CD4-positive, alpha-beta memory T cell (primary cell): ENCODE measurements around the gene DPF3. TPM values are rescaled to one million over a fixed set of nuclear protein-coding genes. Genes with fewer than 3 reads are reported as not detected.
A peak's percentile ranks its signal among the peaks of the same experiment; 100 is the strongest.
"Not testable (repeated sequence)": the region's sequence is repeated elsewhere in the genome, so short reads cannot be mapped to it uniquely, and the experiment has no call there.

Experiments
- CTCF ChIA-PET: fragments of 350-600 bp; sonication (Branson Sonifier 250); formaldehyde crosslinking; loops from one replicate; lab custom pipeline; 2021; ENCODE audit warnings: inconsistent platforms; ENCODE audit not compliant: partially characterized antibody; lab: Charles Lee
- POLR2A ChIA-PET: fragments of 350-600 bp; sonication (Branson Sonifier 250); formaldehyde crosslinking; loops from one replicate; lab custom pipeline; 2021; ENCODE audit not compliant: partially characterized antibody; lab: Charles Lee
- DNase-seq, 5 donors: peaks; one replicate each; pipeline versions ENCODE4 v3.0.0 to v3.0.0-alpha.2; 2020 to 2022; ENCODE audit warnings: mixed read lengths in 1 of 5
- H3K27ac ChIP-seq: one replicate; pipeline ENCODE4 v1.7.0; 2013; ENCODE audit warnings: low read depth, low read length
- H3K27me3 ChIP-seq: 2 replicates; pipeline ENCODE4 v1.7.0; 2013; ENCODE audit warnings: mild to moderate bottlenecking, low read length, moderate library complexity; ENCODE audit not compliant: insufficient read depth
- H3K36me3 ChIP-seq: 2 replicates; pipeline ENCODE4 v1.7.0; 2013; ENCODE audit warnings: mild to moderate bottlenecking, low read length, moderate library complexity; ENCODE audit not compliant: insufficient read depth
- H3K4me1 ChIP-seq: 2 replicates; pipeline ENCODE4 v1.7.0; 2013; ENCODE audit warnings: mild to moderate bottlenecking, low read length, moderate library complexity; ENCODE audit not compliant: insufficient read depth
- H3K4me3 ChIP-seq, 2 donors: one replicate each; pipeline ENCODE4 v1.7.0; 2013; ENCODE audit warnings: low read length in 2 of 2, mild to moderate bottlenecking in 1 of 2
- H3K9me3 ChIP-seq, 2 donors: one replicate each; pipeline ENCODE4 v1.7.0; 2013; ENCODE audit warnings: low read length in 2 of 2, control low read depth in 1 of 2; ENCODE audit not compliant: control insufficient read depth in 1 of 2
- H3K27ac Mint-ChIP-seq, 7 donors: one replicate each; pipeline ENCODE4 v1.8.0; 2020 to 2021; ENCODE audit warnings: mixed read lengths in 7 of 7, mild to moderate bottlenecking in 6 of 7, inconsistent platforms in 3 of 7, moderate library complexity in 3 of 7
- H3K27me3 Mint-ChIP-seq, 2 donors: one replicate each; pipeline ENCODE4 v1.8.0; 2020 to 2021; ENCODE audit warnings: mixed read lengths in 2 of 2
- H3K36me3 Mint-ChIP-seq, 2 donors: one replicate each; pipeline ENCODE4 v1.8.0; 2020 to 2021; ENCODE audit warnings: mixed read lengths in 2 of 2, inconsistent platforms in 1 of 2, mild to moderate bottlenecking in 1 of 2
- H3K4me1 Mint-ChIP-seq, 4 donors: one replicate each; pipeline ENCODE4 v1.8.0; 2020 to 2021; ENCODE audit warnings: mixed read lengths in 4 of 4, mild to moderate bottlenecking in 1 of 4
- H3K4me3 Mint-ChIP-seq, 8 donors: one replicate each; pipeline ENCODE4 v1.8.0; 2020 to 2021; ENCODE audit warnings: mixed read lengths in 8 of 8, mild to moderate bottlenecking in 7 of 8, moderate library complexity in 6 of 8, inconsistent platforms in 3 of 8
- H3K9me3 Mint-ChIP-seq, 8 donors: one replicate each; pipeline ENCODE4 v1.8.0; 2020 to 2021; ENCODE audit warnings: mixed read lengths in 8 of 8, mild to moderate bottlenecking in 5 of 8, inconsistent platforms in 3 of 8, moderate library complexity in 1 of 8
- intact Hi-C: fragments of 100-400 bp; cut with micrococcal nuclease; formaldehyde crosslinking; loops from one replicate; pipeline ENCODE4 v1.15.1; 2023
- polyA plus RNA-seq, 2 donors: library from polyadenylated mRNA; unstranded; fragments of 300-500 nt; fragmentation: Illumina TruSeq; gene quantifications; one replicate each; pipeline ENCODE4 v1.2.3, GENCODE V29; 2021
- total RNA-seq, 2 experiments: library from RNA; stranded (reverse); gene quantifications; one replicate each; pipeline ENCODE4 v1.2.3, GENCODE V29; 2021

The DPF3 gene
- total and polyA plus RNA-seq, 4 experiments from 2014 or later, result 0.25 to 0.35 TPM; not detected in 2

GRCh38 chr14:72878746-72879145 is 15.2 kb downstream of the DPF3 start:
- H3K27ac Mint-ChIP-seq, result no peak overlapping the region
- ChIA-PET POLR2A (no interaction called here), CTCF (no interaction called here)
- no peak overlapping the region for H3K4me3 Mint-ChIP-seq
- Histone ChIP-seq H3K4me3 (no peak overlapping the region), H3K9me3 (no peaks in the 10 kb centered on the region), H3K27me3 (no peaks in the 10 kb centered on the region), H3K27ac (no peak overlapping the region), H3K36me3 (no peaks in the 10 kb centered on the region), H3K4me1 (no peaks in the 10 kb centered on the region)
- peaks cover 0 to 3% (median 0%) of the 10 kb centered on the region in 8 donors for H3K9me3 Mint-ChIP-seq
- H3K36me3 Mint-ChIP-seq, result peaks cover 0 to 3% of the 10 kb centered on the region in 2 donors
- peaks cover 0 to 3% of the 10 kb centered on the region in 2 donors for H3K27me3 Mint-ChIP-seq
- H3K4me1 Mint-ChIP-seq, result no peaks in the 10 kb centered on the region
- DNase-seq, result no peak
- intact Hi-C loops, result no loop called here

GRCh38 chr14:72876710-72877063 is 17.2 kb downstream of the DPF3 start:
- Mint-ChIP-seq H3K27me3 (no peaks in the 10 kb centered on the region), H3K9me3 (peaks cover 0 to 9% (median 5%) of the 10 kb centered on the region in 8 donors), H3K36me3 (peaks cover 0 to 5% of the 10 kb centered on the region in 2 donors), H3K27ac (peak overlapping the region in 1 of 7 donors; percentile 59), H3K4me3 (no peak overlapping the region), H3K4me1 (no peaks in the 10 kb centered on the region)
- Histone ChIP-seq H3K27ac (no peak overlapping the region), H3K36me3 (no peaks in the 10 kb centered on the region), H3K27me3 (no peaks in the 10 kb centered on the region), H3K4me3 (no peak overlapping the region), H3K9me3 (no peaks in the 10 kb centered on the region), H3K4me1 (no peaks in the 10 kb centered on the region)
- no peak for DNase-seq
- ChIA-PET CTCF (no interaction called here), POLR2A (no interaction called here)
- intact Hi-C loops, result no loop called here

DNA sequence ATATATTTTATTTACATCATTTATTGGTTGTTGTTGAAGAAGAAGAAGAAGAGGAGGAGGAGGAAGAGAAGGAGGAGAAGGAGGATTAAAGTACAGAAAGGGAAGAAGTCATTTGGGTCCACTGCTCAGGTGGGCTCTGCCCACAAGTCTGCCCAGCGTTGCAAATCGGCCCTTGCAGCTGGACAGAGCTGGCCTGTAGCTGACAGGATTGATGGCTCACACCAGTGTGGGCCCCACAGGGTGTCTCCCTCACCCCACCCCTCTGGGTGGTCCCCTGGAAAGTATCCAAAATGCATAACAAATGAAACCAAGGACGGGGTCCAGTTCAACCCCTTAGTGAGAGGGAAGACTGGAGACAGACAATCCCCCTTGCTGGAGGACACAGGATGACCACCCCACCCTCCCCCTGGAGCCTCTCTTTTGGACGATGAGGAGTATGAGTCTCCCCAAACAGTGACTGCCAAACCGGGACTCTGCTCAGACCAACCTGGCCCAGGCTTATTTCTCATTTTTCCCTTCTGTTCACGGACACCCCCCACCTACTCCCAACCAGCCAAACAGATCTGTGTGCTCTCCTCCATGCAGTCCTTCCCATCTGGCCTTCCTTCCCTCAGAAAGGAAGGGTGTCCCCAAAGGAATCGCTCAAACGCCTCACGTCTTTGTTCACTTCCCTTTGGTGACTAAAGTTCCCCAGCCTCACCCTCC is 17.7 kb downstream of the DPF3 start:
- no peaks in the 10 kb centered on the region for H3K27me3 Mint-ChIP-seq
- H3K9me3 Mint-ChIP-seq, result peaks cover 0 to 11% (median 6%) of the 10 kb centered on the region in 8 donors
- no peaks in the 10 kb centered on the region for H3K4me1 Mint-ChIP-seq
- Histone ChIP-seq H3K27ac (no peak overlapping the region), H3K4me1 (no peaks in the 10 kb centered on the region), H3K27me3 (no peaks in the 10 kb centered on the region), H3K4me3 (no peak overlapping the region), H3K36me3 (no peaks in the 10 kb centered on the region), H3K9me3 (no peaks in the 10 kb centered on the region)
- H3K36me3 Mint-ChIP-seq, result peaks cover 0 to 5% of the 10 kb centered on the region in 2 donors
- H3K27ac Mint-ChIP-seq, result peak overlapping the region in 1 of 7 donors; percentile 59
- ChIA-PET CTCF (no interaction called here), POLR2A (no interaction called here)
- intact Hi-C loops, result no loop called here
- H3K4me3 Mint-ChIP-seq, result peak overlapping the region in 1 of 8 donors; percentile 34
- DNase-seq, result no peak

- peaks cover 0 to 18% (median 9%) of the 10 kb centered on the region in 8 donors for H3K9me3 Mint-ChIP-seq
- H3K27ac Mint-ChIP-seq, H3K4me3 ChIP-seq, intact Hi-C loops, POLR2A ChIA-PET, H3K36me3 ChIP-seq, H3K4me1 ChIP-seq, H3K27ac ChIP-seq, H3K4me3 Mint-ChIP-seq, H3K36me3 Mint-ChIP-seq, H3K27me3 Mint-ChIP-seq, CTCF ChIA-PET, H3K4me1 Mint-ChIP-seq, H3K9me3 ChIP-seq, DNase-seq, H3K27me3 ChIP-seq: not testable (repeated sequence)
Observed at GRCh38 chr14:72870878-72871277, 23.0 kb downstream of the DPF3 start.

DNA sequence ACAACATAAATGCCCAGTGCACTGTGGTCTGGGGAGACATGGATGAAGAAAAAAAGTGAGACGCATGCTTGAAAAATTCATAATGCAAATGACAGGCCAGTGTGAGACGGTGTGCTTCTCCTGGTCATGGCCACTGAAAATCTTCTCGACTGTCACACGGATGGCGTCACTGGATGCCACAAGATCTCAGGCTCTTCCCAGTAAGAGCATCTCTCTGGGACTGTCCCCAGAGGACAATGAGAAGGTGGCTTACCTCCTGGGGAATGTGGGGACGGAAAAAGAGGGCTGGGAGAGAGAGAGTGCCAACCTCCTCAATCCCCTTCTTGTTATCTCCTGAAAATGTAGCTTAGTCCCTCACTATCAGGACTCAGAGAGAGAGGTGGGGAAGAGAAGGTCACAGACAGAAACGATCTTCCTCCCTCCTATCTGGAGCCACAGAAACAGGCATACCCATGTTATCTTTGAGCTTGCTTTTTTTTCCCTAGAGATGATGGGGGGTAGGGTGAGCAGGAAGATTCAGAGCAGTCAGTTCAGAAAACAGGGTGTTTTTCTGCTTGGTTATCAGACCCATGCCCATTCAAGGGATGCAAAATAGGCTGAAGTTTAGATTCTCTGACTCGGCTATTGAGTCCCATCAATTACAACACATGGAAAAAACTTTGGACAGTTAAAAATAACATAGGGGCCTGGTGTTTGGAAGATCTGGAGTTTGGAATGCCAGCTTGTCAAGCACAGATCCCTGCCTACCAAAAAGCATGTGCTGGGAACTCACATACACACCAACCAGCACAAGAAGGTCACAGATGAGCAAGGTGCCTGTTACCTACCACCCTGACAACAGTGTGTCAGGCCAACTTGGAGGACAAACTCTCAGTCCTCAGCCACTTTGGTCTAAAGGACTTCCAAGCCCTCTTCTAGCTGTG is 24.2 kb downstream of the DPF3 start:
- H3K27ac ChIP-seq, result no peak overlapping the region
- Mint-ChIP-seq H3K4me1 (no peaks in the 10 kb centered on the region), H3K4me3 (no peak overlapping the region), H3K36me3 (peaks cover 3 to 5% of the 10 kb centered on the region in 2 donors), H3K27ac (no peak overlapping the region), H3K9me3 (peaks cover 0 to 18% (median 9%) of the 10 kb centered on the region in 8 donors), H3K27me3 (peaks cover 0 to 1% of the 10 kb centered on the region in 2 donors)
- H3K9me3 ChIP-seq, result no peaks in the 10 kb centered on the region
- H3K4me1 ChIP-seq, result no peaks in the 10 kb centered on the region
- intact Hi-C loops, result no loop called here
- ChIA-PET POLR2A (interaction anchor here (0.6 kb wide), 1 partner anchor 330 kb away, joined by 3 read pairs; no protein-coding TSS in a partner anchor), CTCF (no interaction called here)
- DNase-seq, result no peak
- H3K36me3 ChIP-seq, result no peaks in the 10 kb centered on the region
- H3K4me3 ChIP-seq, result no peak overlapping the region
- H3K27me3 ChIP-seq, result no peaks in the 10 kb centered on the region

- CTCF ChIA-PET, result no interaction called here
Observed at GRCh38 chr14:72868500-72868899, 25.4 kb downstream of the DPF3 start.

GRCh38 chr14:72864712-72865365 is 29.1 kb downstream of the DPF3 start:
- no peaks in the 10 kb centered on the region for H3K9me3 ChIP-seq
- no peaks in the 10 kb centered on the region for H3K4me1 ChIP-seq
- CTCF ChIA-PET, result no interaction called here
- H3K4me3 ChIP-seq, result no peak overlapping the region
- peaks cover 1 to 6% of the 10 kb centered on the region in 2 donors for H3K27me3 Mint-ChIP-seq
- peaks cover 0 to 3% (median 0%) of the 10 kb centered on the region in 8 donors for H3K9me3 Mint-ChIP-seq
- POLR2A ChIA-PET, result no interaction called here
- peaks cover 0 to 3% (median under 1%) of the 10 kb centered on the region in 4 donors for H3K4me1 Mint-ChIP-seq
- H3K4me3 Mint-ChIP-seq, result no peak overlapping the region
- H3K27ac ChIP-seq, result no peak overlapping the region
- intact Hi-C loops, result no loop called here
- no peak overlapping the region for H3K27ac Mint-ChIP-seq
- no peaks in the 10 kb centered on the region for H3K36me3 Mint-ChIP-seq
- no peaks in the 10 kb centered on the region for H3K27me3 ChIP-seq
- H3K36me3 ChIP-seq, result no peaks in the 10 kb centered on the region
- DNase-seq, result no peak

More at GRCh38 chr14:72868500-72868899, 25.4 kb downstream of the DPF3 start:
- intact Hi-C loops, result no loop called here
- Histone ChIP-seq H3K36me3 (no peaks in the 10 kb centered on the region), H3K9me3 (no peaks in the 10 kb centered on the region), H3K27me3 (no peaks in the 10 kb centered on the region), H3K27ac (no peak overlapping the region), H3K4me1 (no peaks in the 10 kb centered on the region), H3K4me3 (no peak overlapping the region)
- peaks cover 0 to 1% of the 10 kb centered on the region in 2 donors for H3K27me3 Mint-ChIP-seq
- peaks cover 2 to 5% of the 10 kb centered on the region in 2 donors for H3K36me3 Mint-ChIP-seq
- peaks cover 0 to 18% (median 8%) of the 10 kb centered on the region in 8 donors for H3K9me3 Mint-ChIP-seq
- no peak overlapping the region for H3K4me3 Mint-ChIP-seq
- H3K4me1 Mint-ChIP-seq, result no peaks in the 10 kb centered on the region
- DNase-seq, result no peak
- POLR2A ChIA-PET, result no interaction called here
- H3K27ac Mint-ChIP-seq, result no peak overlapping the region
